ENCODE results near the gene DPF3. TPM values are rescaled to one million over a fixed set of nuclear protein-coding genes. Genes with fewer than 3 reads are reported as not detected.

Gene DPF3
- total and polyA plus RNA-seq, 9 of the 15 experiments (the other 6 are each of a cell fraction or from before 2014, with no cell fraction given) = 0.21 to 4.9 (median 1.2) TPM

DNA sequence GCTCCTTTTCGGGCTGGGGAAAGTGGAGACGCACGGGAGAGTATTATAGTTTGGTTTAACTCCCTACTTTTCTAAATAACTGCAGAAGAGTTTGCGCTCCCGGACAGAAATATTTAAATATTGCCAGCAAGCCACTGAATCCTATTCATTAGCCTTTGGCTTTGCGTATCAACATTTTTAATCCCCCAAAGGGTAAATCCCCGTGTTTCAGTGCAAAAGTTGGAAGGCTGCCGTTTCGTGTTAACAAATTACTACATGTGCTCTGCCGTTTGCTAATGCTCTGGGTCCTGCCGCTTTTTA, 372 bp upstream of the DPF3 start (continued):
- TF ChIP-seq ZNF740 (CRISPR knock-in tag; IDR thresholded peaks at IDR 0.05) = no peak
- no peak for TF ChIP-seq ZNF740 (tag; IDR thresholded peaks at IDR 0.05)
- TF ChIP-seq, protein P1, sequence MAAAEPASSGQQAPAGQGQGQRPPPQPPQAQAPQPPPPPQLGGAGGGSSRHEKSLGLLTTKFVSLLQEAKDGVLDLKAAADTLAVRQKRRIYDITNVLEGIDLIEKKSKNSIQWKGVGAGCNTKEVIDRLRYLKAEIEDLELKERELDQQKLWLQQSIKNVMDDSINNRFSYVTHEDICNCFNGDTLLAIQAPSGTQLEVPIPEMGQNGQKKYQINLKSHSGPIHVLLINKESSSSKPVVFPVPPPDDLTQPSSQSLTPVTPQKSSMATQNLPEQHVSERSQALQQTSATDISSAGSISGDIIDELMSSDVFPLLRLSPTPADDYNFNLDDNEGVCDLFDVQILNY (CRISPR knock-in tag; IDR thresholded peaks at IDR 0.05) = no peak

DNA sequence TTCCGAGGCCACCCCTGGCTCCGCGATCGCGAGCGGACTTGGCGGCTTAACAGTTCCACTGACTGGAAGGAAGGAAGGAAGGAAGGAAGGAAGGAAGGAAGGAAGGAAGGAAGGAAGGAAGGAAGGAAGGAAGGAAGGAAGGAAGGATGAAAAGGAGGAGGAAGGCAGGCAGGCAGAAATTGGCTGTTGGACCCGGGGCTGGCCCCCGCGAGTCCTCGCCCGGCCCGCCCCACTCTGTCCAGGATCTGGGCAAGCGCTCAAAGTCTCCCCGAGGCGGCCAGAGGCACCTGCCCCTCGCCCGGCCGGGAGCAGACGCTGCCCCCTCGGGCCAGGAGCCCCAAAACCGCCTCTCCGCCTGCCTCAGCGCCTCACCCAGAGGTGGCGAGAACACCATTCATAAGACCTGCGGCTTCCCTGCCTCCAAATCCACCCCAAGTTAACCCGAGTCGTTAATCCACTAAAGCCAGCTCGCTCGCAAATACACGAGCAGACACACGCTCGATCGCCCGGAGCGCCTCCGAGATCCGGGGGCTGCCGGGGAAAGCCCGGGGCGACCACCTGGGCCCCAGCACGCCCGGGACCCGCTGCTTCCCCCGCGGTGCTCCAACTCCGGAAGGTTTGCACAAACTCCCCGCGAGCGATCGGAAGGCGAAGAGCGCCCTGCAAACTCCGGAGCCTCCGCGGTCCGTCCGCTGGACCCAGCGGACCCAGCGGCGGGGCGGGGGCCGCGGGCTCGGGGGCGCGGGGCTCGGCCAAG, 844 bp downstream of the DPF3 start:
- Histone ChIP-seq H3K27me3 (ENCODE audit: control insufficient read depth in 2 of 2, insufficient read depth in 2 of 2, low read length in 2 of 2) (peaks cover 0 to 9% of the 10 kb centered on the region in 2 experiments; a peak in 3 of 5 replicates), H3K9me3 (replicated peaks; ENCODE audit: control insufficient read depth, insufficient read depth, low read depth, low read length) (no peaks in the 10 kb centered on the region), H3K4me1 (replicated peaks in 1 of 2; ENCODE audit: control insufficient read depth in 2 of 2, insufficient read depth in 2 of 2, low read length in 2 of 2) (peaks cover 6 to 18% of the 10 kb centered on the region in 2 experiments; a peak in 4 of 5 replicates), H3K4me2 (ENCODE audit: insufficient read depth, low read length) (peak overlapping the region; percentile 82), H2AFZ (ENCODE audit: low read depth, low read length) (peak overlapping the region; percentile 72), H3K27ac (ENCODE audit: extremely low read depth, low read depth, low read length) (no peak overlapping the region), H3K79me2 (ENCODE audit: control insufficient read depth, insufficient read depth, low read length) (no peaks in the 10 kb centered on the region), H3K9ac (ENCODE audit: insufficient read depth in 1 of 2, low read depth in 2 of 2, low read length in 2 of 2) (peak overlapping the region; percentile 37 to 87), H3K4me3 (peak overlapping the region; percentile 52), H3K9me1 (ENCODE audit: control insufficient read depth, insufficient read depth, low read length) (no peaks in the 10 kb centered on the region), H4K20me1 (replicated peaks; ENCODE audit: control insufficient read depth, insufficient read depth, low read length) (no peaks in the 10 kb centered on the region), H3K36me3 (ENCODE audit: control insufficient read depth, insufficient read depth, low read length) (no peaks in the 10 kb centered on the region)
- ATAC-seq (peak; percentile 51), DNase-seq (ENCODE audit: extremely low read depth in 1 of 4, low spot score in 3 of 4) (peak; percentile 14 to 51 (median 42)), FAIRE-seq (no peak)
- WGBS (ENCODE audit: insufficient coverage, low coverage, missing lambda C conversion rate) = 2% methylated on average over 9 of the region's 68 CpGs
- BruUV-seq (replicated peaks) = no TSS peak
- in situ Hi-C loops (cut with MboI) (no loop called here), intact Hi-C loops (cut with micrococcal nuclease) (loop anchor here (5.0 kb wide), 1 partner anchor 66 kb away; no protein-coding TSS in a partner anchor)
- ChIA-PET POLR2A (interaction anchor here (1.2 to 2.4 kb wide), 2 partner anchors 10 to 15 kb away, joined by 4 to 9 read pairs; no protein-coding TSS in a partner anchor), CTCF (ENCODE audit: low intra/inter-chr PET ratio) (no interaction called here)
- no peak for TF ChIP-seq ZBTB2 (IDR thresholded peaks at IDR 0.05)
- TF ChIP-seq HNRNPLL (IDR thresholded peaks at IDR 0.05; ENCODE audit: low read depth, low read length, poor library complexity, severe bottlenecking) = peak; percentile 53
- TF ChIP-seq ZNF324 (CRISPR knock-in tag; IDR thresholded peaks at IDR 0.05) = no peak
- TF ChIP-seq SAFB (IDR thresholded peaks at IDR 0.05; ENCODE audit: borderline replicate concordance, low read depth, low read length) = peak; percentile 57; the same call in 1 of the 2 replicates
- TF ChIP-seq RBBP5 (IDR thresholded peaks at IDR 0.05; ENCODE audit: borderline replicate concordance, insufficient read depth, low read length, poor library complexity, severe bottlenecking) = peak; percentile 8
- no peak for TF ChIP-seq DACH1 (IDR thresholded peaks at IDR 0.05; ENCODE audit: partially characterized antibody)
- peak in 1 of 2 experiments; percentile 47; a peak in 2 of 4 replicates for TF ChIP-seq UBTF (IDR thresholded peaks at IDR 0.05; ENCODE audit: borderline replicate concordance in 1 of 2, low read depth in 2 of 2, low read length in 2 of 2)
- TF ChIP-seq POLR3G (IDR thresholded peaks at IDR 0.05; ENCODE audit: extremely low read depth, insufficient read length, insufficient replicate concordance) = no peak
- peak; percentile 56 for TF ChIP-seq CHD1 (IDR thresholded peaks at IDR 0.05; ENCODE audit: low read length)
- TF ChIP-seq HDAC3 (IDR thresholded peaks at IDR 0.05; ENCODE audit: borderline replicate concordance, partially characterized antibody) = no peak

Data from K562 (cell line).